Measurements from ENCODE around the gene FEN1.

DNA sequence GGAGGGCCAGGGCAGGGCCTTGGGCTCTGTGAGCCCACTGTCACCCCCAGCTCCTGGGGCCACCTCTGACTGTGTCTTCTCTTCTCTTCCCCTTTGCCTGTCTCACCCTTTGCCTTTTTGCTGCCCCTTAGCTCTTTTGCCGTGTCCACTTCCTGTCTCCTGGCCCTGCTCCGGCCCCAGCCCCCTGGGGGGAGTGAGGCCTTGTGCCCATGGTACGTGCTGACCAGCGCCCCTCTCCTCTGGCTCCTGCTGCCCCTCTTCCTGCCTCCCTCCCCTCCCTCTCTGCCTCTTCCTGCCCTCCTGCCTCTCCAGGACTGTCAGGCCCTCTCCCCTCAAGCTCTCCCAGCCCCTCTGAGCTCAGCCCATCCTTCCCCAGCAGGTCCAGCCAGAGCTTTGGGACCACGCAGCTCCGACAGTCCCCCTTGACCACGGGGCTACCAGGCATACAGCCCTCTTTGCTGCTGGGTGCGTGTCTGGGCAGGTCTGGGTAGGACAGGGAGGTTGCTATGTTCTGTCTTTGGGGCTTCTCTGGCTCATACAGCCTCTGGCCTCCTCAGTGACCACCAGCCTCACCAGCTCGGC lies 12.0 kb upstream of the FEN1 start:
- TF ChIP-seq POLR2A (IDR thresholded peaks at IDR 0.05; ENCODE audit: low read depth, low read length): no peak
- TF ChIP-seq POLR2AphosphoS5 (IDR thresholded peaks at IDR 0.05; ENCODE audit: low read depth, low read length): no peak
